HG03103 (cell line): ENCODE results near the gene BHMT.
"Not testable (repeated sequence)": the region's sequence is repeated elsewhere in the genome, so short reads cannot be mapped to it uniquely, and the experiment has no call there.

Experiments used
- ATAC-seq: cut with Tn5 transposase; IDR thresholded peaks from one replicate; pipeline ENCODE4 v1.9.1; 2021; ENCODE audit warnings: low read depth; ENCODE audit not compliant: unreplicated experiment

BHMT gene

DNA sequence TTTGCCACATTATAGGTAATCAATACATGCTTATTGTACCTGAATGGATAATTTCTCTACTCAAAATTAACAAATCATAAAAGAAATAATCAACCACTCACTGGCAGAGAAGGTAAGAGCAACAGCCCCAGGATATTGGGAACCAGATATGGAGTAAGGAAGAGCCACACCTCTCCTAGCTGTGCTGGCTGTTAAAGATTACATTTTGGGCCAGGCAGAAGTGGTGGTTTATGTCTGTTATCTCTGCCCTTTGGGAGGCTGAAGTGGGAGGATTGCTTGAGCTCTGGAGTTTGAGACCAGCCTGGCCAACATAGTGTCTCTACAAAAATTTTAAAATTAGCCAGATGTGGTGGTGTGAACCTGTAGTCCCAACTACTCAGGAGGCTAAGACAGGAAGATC, 56.4 kb downstream of the BHMT start:
- no peak for ATAC-seq

DNA sequence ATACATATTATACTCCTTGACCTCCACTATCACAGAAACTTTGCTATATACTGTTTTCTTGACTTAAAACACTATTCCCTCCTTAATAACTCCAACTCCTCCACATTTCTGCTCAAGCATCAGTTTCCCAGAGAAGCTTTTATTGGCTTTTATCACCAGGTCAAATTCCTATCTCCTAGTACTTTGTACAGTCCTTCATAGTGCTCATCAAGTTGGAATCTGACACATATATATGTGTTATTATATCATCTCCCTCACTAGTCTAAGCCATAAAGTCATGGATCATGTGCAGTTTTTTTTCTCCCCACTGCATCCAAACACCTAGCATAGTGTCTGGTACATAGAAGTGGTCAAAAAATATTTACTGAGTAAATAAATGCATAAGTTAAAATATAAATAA, 59.1 kb downstream of the BHMT start:
- no peak for ATAC-seq

DNA sequence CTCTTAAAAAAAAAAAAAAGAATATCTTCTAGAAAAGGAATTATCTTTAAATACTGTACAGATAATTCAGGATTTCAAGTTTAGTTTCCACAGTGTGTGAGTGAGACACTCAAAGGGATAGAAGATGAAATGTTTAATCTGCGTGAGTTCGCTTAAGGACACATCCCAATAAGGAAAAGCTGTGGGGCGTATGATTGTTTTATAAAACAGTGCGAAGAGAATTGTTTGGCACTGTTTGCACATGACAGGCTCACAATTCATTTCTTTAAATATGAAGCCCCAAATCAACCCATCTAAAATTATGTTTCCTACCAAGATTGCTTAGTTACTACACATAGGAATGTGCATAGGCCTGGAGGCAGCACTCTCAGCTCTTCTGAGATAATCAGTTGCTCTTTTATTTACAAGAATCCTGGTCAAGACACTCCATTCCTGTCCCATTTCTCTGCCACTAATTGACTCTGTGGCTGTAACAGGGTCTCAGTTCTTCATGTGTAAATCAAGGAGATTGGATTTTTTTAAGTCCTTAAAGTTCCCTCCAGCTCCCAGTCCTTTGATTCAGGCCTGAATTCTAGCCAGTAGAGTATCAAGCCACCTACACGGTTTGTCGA, 60.1 kb downstream of the BHMT start:
- ATAC-seq: no peak

DNA sequence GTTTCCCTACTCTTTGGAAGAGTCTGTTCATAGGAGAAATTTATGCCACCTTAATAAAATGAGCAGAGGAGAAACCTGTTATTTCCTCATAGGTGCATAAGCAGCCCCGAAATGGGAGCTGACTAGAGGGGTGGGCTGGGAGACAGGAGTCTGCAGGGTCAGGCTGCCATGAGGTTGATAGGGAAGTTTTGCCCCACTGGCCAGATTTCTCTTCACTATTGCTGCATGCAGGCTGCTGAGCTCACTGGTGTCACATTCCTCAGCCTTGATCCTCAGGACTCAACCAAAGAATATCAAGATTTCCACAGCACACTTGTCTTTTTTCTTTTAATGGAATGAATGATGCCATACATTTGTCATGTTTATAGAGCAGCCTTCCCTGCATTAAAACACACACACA, 60.7 kb downstream of the BHMT start:
- ATAC-seq: no peak

DNA sequence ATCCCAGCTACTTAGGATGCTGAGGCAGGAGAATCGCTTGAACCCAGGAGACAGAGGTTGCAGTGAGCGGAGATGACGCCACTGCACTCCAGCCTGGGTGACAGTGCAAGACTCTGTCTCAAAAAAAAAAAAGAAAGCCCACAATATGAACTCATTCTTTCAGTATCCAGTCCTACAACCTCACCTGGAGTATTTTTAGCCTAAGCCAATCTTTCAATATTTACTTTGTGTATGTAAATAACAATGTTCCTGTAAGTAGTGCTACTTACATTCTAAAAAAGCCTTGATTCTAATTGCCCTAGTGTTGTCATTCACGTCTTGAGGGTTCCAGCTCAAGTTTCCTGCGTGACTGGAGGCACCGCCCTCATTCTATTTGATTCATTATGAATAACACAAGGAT, 62.0 kb downstream of the BHMT start:
- ATAC-seq: no peak

DNA sequence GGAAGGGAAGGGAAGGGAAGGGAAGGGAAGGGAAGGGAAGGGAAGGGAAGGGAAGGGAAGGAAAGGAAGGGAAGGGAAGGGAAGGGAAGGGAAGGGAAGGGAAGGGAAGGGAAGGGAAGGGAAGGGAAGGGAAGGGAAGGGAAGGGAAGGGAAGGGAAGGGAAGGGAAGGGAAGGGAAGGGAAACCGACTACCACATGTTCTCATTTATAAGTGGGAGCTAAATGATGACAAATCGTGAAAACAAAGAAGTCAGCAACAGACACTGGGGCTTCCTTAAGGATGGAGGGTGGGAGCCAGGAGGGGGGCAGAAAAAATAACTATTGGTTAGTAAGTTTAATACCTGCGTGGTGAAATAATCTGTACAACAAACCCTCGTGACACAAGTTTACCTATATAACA, 68.8 kb downstream of the BHMT start:
- not testable (repeated sequence) for ATAC-seq

DNA sequence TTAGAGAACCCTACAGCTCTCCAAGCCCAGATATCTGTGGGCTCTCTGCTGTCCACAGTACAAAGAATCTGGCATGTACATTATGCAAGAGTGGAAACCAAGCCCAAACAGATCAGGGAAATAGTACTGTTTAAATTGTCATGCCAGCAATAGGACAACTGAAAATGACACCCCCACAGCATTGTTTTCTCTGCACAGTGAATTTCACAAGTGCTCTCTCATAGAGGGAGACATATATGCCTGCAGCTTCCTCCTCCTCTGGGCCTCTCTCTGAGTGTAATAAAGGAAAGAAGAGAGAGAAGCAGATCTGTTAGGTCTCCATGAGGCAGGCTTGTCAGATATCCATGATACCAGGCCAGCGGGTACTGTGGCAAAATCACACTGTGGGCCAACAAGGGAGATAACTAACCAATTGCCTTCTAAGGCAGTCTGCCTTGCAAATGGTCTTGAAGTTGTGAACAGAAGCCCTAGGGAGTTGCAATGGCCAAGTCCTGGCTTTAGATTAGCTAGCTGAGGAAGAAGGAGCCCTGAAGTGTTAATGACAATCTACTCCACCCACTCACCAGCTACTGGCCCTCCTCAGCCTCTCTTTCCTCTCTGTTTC, 69.9 kb downstream of the BHMT start:
- no peak for ATAC-seq
